NCI-H146 (cell line): ENCODE measurements around the gene SLC45A1.

Source experiments
- DNase-seq: peaks from one replicate; lab custom pipeline; 2025; lab: John Stamatoyannopoulos, UW

SLC45A1 gene

DNA sequence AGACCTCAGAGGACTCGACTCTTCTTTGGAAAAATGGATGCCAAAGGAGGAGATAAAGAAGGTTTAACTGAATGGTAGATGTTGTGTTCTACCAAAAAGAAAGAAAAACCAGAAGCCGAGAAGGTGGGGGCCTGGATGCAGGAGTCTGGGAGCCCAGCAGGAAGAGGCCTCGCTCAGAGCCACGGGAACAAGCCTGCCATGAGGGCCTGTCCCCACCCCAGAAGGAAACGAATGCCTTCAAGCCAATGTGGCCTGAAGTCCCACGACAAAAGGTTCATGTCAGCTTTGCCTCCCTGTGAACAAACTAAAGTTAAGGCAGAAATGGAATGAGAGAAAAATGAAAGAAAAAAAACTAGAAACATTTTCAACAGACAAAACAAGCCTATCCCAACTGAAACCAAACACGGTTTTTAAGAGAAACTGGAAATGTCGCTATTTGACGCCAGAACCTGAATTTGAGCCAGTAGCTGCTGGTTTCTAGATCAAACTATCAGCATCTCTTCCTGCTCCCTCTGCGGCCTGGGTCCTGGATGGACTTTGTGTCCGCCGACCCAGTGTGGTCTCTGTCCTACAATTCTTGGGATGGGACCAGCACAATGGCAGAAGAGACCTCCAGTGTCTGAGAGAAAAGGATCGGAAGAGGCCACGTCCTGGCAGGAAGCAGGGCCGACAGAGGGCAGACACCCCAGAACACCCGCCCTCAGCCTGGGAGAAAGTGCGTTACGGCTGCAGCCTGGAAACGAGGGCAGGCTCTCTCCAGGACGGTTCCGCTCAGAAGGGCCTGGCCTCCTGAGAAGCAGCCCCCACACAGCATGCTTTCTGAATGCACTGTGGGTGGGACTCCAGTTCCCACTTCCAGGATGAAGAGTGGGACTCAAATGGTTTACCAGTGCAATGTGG, 35.2 kb downstream of the SLC45A1 start:
- no peak for DNase-seq

DNA sequence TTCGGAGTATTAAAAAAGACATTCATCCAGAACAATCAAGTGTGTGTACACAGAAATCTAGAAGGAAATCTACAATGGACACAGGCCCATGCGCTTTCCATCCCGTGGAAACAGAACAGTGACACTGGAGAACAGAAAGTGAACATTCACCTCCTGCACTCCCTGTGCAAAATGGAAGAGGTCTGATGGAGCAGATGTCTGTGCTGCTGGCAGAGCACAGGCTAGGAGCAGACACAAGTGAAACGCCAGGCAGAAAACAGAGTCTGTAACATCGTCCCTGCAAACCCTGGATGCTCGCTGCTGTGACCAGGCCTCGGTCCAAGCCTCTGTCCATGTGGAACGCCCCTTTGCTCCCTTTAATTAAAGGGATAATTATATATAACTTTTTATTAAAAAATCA, 36.1 kb downstream of the SLC45A1 start:
- DNase-seq: no peak

DNA sequence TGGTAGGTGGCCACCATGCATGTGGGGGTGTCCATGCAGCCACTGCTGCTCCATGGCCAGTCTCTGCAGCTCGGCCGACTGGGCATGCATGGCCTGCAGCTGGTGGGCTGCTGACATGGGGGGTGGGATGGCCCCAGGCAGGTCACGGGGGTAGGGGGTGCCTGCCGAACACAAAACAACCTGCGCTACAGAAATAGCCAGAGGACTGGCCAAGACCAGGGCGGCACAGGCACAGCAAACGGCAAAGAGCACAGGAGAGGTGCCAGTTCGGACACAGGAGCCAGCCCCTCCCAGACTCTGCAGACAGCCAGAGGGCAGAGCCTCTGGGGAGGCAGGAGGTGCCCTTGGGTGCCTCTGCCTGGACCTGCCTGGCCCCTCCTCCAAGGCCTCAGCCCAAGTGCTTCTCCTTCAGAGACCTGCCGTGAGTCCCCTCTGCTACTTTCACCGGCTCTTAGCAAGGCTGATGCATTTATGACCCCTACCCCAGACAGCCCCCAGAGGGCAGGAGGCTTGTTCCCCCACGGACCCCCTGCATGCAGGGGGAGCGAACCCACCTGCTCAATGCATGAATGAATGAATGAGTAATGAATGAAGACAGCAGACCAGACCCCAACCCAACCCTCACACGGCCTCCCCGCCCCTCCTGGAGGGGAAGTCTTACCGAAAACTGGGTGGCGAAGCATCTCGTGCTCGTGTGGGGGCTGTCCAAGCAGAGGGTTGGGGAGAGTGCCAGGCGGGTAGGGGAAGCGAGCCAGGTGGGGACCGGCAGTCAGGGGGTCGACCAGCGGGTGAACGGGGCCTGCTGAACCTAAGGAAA, 37.7 kb downstream of the SLC45A1 start:
- DNase-seq: no peak

DNA sequence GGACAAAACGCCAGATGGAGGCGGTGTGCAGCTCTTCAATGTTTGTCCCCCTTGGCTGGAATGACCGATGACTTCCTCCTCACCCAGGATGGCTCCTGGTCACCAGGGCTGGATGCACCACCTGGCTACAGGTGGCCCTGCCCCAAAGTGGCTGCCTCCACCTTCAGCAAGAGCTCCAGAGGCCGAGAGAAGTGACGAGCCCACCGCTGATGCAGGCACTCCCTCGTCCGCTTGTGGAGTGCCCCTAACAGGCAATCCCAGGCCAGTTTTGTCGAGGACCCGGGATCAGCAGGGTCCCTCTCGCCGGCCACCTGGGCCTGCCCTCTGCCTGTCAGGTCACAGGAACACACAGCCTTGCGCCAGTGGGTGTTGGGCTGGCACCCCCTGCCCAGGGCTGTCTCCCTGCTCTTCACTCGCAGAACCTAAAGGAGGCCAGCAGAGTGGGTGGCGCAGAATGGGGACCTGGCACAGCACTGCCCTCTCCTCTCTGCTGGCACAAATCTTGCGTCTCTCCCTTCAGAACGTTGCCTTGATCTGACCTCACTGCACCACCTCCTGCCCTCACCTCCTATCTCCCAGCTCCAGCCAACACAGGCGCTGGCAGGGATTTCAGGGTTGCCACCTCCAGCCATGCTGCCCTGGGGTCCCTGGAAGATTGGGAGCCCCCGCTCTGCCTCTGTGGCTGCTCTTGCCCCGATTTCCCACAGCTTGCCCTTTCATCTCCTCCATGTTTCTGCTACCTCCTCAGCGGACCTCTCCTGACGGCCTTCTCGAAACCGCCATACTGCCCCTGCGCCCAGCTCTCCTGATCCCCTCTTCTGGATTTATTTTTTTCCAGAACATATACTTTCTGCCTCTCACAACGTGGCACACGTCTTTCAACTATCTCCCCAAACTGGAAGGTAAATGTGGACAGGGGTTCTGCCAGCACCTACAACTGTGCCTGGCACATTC, 38.6 kb downstream of the SLC45A1 start:
- no peak for DNase-seq

DNA sequence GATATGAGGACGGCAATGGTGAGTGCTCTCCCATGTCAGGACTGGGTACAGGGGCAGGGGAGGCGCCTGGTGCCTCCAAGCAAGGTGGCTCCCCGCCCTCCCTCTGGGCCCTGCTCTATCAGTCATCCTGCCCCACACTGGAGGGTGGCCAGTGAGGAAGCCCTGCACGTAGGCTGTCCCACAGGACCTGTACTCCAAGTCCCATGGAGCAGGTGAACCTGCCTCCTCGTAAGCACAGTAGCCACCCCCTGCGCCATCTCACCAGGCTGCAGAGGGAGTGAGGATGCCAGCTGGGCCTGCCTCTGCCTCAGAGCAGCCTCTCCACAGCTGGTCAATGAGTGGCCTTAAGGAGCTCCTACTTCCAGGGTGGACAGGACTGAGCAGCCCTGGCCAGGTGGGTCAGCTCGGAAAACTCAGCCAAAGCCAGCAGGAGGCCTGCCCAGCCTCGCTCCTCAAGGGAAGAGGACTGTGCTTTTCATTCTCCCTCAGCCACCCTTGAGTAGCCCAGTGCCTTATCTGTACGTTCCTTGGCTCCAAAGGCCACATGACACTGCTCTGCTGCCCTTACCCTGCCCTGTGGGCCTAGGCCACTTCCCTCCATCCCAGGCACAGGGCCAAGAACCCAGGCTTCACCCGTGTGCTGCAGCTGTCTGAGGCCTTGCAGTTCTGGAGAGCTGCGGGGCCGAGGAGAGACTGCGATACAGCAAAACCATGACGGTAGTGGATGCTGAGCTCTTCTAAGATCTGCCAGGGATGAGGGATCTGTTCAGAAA, 39.6 kb downstream of the SLC45A1 start:
- DNase-seq: no peak

DNA sequence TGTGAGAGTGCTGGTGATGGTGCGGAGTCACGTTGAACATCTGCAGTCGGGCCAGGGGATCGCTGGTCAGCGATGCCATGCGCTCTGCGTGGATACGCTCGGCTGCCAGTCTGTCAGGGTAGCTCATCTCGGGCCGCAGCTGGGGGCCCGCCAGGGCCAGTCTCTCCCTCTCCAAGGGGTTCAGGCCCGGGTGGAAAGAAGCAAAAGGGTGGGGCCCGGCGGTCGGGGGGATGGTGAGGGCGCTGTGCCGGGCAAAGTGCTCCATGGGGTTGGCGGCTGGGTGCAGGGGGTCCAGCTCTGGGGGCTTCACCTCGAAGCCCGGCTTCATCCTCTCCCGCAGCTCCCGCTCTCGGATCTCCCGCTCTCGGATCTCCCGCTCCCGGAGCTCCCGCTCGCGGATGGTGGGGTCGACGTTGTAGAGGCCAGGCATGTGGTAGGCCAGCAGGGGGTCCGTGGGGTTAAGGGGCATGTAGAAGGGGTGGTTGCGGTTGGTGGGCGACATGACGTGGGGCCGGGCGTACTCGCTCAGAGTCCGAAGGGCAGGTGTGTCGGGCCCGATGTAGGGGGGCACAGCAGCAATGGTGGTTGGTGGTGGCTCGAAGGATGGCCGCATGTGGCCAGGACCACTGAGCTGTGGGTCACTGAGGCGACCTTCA, 40.5 kb downstream of the SLC45A1 start:
- no peak for DNase-seq

DNA sequence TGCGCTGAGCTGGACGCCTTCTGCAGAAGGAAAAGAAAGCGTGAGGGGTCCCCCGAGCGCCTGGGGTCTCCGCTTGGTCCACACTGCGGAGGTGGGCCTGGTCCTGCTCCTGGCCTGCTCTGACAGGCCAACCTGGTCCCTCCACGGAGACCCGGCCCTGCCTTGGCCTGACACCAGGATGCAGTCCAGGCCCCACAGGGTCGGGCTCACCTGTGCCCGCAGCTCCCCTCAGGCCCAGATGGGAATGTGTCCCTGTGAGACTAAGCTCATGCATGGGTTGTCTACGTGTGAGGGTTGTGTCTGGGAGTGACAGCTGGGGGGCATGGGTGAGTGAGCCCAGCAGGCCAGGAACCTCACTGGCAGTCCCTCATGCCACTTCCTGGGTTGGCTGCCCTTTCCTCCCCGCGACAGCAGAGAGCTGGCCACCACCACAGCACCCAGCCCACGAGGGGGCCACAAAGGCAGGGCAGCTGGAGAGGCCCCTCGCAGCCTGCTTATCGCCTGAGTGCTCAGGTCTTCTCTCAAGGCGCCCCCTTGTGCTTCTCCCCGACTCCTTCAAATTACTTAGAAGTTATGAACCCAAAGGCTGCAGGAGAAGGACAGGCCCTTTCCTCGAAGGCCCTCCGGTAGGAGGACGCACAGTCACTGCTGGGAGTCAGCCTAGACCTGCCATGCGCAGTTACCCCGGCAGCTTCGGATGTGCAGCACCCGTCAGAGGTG, 41.1 kb downstream of the SLC45A1 start:
- no peak for DNase-seq

DNA sequence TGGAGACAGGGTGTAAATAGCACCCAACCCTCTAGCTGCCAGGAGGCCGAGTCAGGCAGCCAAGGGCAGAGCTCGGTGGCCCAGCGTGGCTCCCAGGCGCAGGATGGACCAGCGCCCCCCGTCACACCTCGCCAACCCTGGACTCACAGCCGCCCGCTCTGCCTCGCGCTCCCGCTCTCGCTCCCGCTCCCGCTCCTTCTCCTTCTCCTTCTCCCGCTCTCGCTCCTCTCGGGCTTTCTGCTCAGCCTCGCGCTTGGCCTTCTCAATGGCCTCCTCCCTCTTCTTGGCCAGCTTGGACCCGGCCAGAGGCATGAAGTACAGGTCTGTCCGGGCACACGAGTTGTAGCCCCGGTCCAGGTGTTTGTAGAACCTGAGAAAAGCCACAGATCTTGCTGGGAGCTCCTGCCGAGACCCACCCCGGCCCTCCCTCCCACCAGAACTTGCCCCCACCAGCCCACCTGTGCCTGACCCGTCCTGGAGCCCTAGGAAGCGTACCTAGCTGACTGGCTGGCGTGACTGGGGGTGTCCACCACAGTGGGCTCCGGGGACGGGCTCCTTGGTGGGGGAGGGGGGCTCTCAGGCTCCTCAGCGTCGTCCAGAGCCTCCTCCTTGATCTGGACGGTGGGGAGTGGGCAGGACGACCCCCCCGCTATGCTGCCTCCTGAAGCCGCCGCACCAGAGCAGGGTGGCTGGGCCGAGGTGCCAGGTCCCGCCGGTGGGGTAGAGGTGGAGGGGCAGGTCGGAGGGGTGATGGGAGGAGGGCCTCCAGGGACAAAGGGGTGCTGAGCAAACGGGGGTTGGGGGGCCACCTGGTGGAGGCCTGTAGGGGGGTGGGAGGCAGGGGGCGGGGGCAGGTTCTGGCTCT, 41.9 kb downstream of the SLC45A1 start:
- DNase-seq: no peak

DNA sequence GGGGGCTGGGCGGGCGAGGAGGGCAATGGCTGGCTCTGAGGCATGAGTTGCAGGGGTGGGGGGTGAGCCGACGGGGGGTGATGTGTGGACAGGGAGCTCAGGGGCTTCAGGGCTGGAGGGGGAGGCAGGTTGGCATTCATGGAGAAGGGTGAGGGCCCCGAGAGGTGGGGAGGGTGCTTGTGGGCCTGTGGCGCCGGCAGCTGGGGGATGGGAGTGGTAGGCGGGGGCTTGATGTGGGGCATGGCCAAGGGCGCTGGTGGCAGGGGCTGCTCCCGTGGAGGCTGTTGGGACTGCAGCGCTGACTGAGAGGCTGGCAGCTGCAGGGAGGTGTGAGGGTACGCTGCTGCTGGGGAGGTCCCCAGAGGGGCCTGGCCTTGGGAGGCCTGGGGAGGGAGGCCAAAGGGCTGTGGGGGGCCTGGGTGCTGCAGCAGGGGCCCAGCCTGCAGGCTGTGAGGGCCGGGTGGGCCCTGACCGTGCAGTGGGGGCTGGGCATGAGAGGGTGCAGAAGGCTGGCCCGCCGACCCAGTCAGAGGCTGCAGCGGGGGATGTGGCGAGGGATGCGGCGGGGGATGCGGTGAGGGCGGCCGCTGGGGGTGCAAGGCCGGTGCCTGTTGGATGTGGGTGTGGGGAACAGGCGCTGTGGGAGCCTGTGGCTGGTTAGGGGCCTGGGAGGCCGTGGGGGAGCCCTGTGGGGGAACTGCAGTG, 42.7 kb downstream of the SLC45A1 start:
- no peak for DNase-seq

DNA sequence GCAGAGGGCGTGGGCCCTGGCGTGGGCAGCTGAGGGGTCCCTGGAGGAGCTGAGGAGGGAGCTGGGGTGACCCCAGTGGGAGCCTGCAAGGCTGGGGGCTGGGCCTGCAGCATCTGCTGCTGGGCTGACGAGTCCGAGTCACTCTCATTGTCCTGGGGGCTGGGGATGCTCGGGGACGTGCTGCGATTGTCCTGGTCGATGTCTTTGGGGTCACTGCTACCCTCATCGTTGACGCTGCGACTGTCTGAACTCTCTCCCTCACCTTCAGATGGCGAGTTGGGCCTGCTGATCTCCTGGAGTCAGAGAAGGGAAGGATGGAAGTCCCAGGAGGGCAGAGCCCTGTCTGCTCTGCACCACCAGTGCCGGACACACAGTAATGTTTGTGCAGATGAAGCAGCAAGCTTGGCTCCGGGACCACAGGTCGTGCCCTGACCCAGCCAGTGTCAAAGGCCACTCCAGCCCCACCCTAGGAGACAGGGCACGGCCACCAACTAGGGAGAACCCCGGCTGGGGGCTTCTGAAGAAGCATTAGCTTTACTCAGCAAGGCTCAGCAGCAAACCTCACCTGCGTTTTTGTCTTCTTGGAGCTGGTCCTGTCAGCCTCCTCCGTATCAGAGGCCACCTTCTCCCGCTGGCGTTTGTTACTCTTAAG, 43.4 kb downstream of the SLC45A1 start:
- DNase-seq: no peak

DNA sequence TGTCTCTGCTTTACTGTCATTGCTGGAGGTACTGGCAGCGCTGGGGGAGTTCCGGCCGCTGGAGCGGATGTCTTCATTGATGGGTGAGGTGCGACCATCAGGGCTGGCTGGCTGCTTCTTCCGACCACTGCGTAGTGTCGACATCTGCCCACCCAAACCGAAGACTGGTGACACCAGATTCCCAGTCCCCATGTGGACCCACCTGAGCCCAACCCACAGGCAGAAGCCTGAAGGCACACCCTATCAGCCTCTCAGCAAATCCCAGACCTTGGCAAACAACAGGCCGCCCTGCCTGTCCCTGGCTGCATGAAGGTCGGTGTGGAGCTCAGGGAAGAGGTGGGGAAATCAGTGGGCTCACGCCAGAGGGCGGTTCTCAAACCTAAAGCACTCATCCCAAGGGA, 44.8 kb downstream of the SLC45A1 start:
- no peak for DNase-seq

DNA sequence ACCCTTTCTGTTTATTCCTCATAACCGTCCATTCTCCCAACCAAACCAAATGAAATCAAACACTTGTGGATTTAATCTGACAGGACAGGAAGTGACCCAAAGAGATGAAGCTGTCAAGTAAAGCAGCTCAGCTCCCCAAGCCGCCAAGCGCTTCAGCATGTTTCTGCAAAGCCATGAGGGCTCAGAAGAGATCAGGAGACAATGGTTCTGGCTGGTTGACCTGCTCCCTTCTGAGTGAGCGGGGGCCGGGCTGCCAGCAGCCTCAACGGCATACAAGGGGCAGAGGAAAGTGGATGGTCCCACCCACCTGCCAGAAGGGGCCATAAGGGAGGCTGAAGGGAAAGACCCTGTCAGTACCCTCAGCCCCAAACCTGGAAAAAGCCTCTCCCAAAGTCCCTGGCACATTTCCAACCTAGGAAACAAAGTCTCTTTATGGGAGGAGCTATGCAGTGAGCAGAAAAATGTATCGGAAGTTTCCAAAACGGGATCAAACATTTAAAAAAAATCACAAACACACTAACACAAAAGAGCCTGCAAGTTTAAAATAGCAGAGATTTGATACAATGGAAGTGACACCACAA, 45.4 kb downstream of the SLC45A1 start:
- no peak for DNase-seq

DNA sequence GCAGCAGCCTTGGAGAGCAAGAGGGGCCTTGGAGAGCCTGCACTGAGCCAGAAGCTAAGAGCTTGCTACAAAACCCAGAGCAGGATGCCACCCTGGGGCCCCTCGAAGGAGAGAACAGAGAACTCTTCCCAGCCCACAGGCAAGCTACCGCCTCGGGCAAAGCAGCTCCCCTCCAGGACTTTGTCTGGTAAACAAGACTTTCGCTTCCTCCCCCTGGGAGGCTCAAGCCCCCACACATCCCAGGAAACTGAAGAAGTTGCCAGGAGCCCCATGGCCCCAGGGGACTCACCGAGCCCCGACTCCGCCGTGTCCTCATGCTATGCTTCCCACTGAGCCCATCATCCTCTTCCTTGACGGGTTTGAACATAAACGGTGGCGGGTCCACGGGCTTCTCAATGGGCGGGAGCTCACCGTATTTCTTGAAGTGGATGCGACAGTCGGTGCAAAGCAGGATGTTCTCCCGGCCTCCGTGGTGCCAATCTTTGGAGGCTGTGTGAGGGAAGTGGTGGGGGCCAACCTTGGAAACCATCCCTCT, 45.9 kb downstream of the SLC45A1 start:
- no peak for DNase-seq

DNA sequence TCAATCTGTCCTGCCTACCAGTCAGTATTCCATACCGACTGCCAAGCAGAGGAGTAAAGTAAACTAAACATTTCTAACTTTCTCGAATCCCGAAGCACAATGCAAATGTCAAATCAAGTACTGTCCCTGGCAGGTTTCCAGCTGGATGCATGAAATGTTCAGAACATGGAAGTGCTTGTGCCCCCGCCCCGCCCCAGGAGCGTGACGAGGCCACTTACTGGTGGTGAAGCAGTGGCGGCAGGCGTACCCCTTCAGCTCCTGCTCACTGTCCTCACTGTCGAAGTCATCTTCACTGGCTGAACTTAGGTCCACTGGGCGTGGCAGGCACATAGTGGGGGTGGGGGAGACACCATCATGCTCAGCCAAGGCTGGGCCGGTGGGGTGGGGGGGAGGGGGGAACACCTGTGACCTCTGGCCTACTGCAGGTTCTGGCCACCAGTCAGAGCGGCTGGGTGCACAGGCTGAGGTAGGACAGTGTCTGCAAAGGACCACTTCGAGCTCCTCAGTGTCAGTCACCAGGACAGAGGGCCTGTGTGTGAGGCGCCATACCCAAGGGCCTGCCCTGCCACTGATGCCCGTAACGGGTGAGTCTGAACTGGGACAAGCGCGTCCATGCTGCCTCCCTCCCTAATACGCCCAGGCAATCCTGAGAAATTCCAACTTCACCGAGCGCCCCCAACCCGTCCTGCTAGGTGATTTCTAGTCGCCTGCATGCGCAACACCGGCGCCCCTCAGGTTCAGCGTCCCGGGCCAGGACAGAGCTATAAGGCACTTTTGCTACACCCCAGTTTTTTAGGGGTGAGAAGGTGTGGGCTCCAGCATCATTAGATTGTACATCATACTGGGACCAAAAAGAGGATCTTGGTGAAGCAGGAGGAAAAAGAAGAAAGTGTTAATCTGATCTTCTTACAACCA, 46.9 kb downstream of the SLC45A1 start:
- no peak for DNase-seq

DNA sequence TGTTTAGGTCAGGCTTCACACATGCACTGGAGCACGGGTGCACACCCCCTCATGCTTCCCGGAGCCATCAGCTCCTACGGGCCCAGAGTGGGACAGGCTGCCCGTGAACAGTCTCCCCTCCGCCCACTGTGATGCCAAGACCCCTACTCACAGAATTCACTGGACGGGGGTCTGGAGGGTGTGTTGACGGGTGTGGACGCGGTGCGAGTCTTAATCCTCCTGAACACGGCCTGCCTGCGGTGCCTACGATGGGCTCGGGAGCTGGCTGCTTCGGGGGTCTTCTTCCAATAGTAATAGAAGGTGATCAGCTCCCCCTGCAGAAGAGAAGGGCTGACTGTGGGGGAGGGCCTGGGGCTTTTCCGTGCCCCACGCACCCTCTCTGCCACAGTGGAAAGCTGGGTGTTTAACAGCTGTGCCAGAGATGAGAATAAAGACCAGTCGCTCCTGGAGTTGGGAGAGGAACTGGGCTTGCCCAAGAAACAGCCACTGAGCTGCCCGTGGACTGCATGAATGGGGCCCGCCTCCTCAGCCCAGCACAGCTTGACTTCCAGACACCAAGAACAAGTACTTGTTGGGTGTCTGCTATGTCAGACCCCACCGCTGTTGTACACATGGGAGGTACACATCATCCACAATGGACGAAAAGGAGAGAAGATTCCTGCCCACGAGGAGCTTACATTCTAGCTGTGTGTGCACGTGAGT, 47.9 kb downstream of the SLC45A1 start:
- no peak for DNase-seq
